HCT116 (cell line): Measurements from ENCODE around the gene FCN1.

ENCODE experiments used
- CBX3 ChIP-seq: IDR thresholded peaks from 2 replicates; pipeline ENCODE4 v1.6.1; 2012; ENCODE audit warnings: low read depth
- FOSL1 ChIP-seq: IDR thresholded peaks from 2 replicates; pipeline ENCODE4 v1.6.1; 2012; ENCODE audit warnings: low read depth
- POLR2A ChIP-seq: IDR thresholded peaks from 2 replicates; pipeline ENCODE4 v1.7.0; 2011; ENCODE audit warnings: borderline replicate concordance; ENCODE audit not compliant: insufficient read depth, insufficient read length; ENCODE audit errors: extremely low read depth
- POLR2AphosphoS5 ChIP-seq: IDR thresholded peaks from 2 replicates; pipeline ENCODE4 v1.6.1; 2011; ENCODE audit warnings: mild to moderate bottlenecking, low read depth, low read length, moderate library complexity
- SIN3A ChIP-seq: IDR thresholded peaks from 2 replicates; pipeline ENCODE4 v1.6.1; 2012; ENCODE audit warnings: low read depth
- YY1 ChIP-seq: IDR thresholded peaks from 2 replicates; pipeline ENCODE4 v1.6.1; 2011; ENCODE audit warnings: low read length, low read depth, moderate library complexity, mild to moderate bottlenecking; ENCODE audit not compliant: insufficient replicate concordance; ENCODE audit errors: extremely low read depth
- TF ChIP-seq, protein P1 (sequence below): IDR thresholded peaks from 2 replicates; pipeline ENCODE4 v1.6.1; 2012
- TF ChIP-seq, protein P2 (sequence below), 3 experiments: fragments of 200-600 bp in 1 of 3; sonication (generic) in 1 of 3; IDR thresholded peaks in 2 of 3; conservative IDR thresholded peaks in 1 of 3; 2 replicates each; pipeline ENCODE4 v1.5.1; 2012 to 2017; ENCODE audit warnings: low read depth in 2 of 3, low read length in 2 of 3, antibody characterized with exemption in 1 of 3, borderline replicate concordance in 1 of 3, control low read depth in 1 of 3, mild to moderate bottlenecking in 1 of 3, mixed read lengths in 1 of 3, mixed run types in 1 of 3, moderate library complexity in 1 of 3; ENCODE audit not compliant: insufficient read depth in 1 of 3
- TF ChIP-seq, protein P3 (sequence below): IDR thresholded peaks from 2 replicates; pipeline ENCODE4 v1.6.1; 2012; ENCODE audit warnings: low read depth

- TF ChIP-seq POLR2AphosphoS5 (no peak), POLR2A (no peak), CBX3 (no peak), YY1 (no peak), SIN3A (no peak), FOSL1 (no peak)
- TF ChIP-seq, protein P1, sequence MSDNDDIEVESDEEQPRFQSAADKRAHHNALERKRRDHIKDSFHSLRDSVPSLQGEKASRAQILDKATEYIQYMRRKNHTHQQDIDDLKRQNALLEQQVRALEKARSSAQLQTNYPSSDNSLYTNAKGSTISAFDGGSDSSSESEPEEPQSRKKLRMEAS: no peak
- TF ChIP-seq, protein P2, sequence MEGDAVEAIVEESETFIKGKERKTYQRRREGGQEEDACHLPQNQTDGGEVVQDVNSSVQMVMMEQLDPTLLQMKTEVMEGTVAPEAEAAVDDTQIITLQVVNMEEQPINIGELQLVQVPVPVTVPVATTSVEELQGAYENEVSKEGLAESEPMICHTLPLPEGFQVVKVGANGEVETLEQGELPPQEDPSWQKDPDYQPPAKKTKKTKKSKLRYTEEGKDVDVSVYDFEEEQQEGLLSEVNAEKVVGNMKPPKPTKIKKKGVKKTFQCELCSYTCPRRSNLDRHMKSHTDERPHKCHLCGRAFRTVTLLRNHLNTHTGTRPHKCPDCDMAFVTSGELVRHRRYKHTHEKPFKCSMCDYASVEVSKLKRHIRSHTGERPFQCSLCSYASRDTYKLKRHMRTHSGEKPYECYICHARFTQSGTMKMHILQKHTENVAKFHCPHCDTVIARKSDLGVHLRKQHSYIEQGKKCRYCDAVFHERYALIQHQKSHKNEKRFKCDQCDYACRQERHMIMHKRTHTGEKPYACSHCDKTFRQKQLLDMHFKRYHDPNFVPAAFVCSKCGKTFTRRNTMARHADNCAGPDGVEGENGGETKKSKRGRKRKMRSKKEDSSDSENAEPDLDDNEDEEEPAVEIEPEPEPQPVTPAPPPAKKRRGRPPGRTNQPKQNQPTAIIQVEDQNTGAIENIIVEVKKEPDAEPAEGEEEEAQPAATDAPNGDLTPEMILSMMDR (IDR thresholded peaks at IDR 0.05 in 2 of 3, conservative IDR thresholded peaks at IDR 0.05 in 1 of 3; ENCODE audit: borderline replicate concordance in 1 of 3, insufficient read depth in 1 of 3, low read depth in 2 of 3, low read length in 2 of 3): no peak
- TF ChIP-seq, protein P3, sequence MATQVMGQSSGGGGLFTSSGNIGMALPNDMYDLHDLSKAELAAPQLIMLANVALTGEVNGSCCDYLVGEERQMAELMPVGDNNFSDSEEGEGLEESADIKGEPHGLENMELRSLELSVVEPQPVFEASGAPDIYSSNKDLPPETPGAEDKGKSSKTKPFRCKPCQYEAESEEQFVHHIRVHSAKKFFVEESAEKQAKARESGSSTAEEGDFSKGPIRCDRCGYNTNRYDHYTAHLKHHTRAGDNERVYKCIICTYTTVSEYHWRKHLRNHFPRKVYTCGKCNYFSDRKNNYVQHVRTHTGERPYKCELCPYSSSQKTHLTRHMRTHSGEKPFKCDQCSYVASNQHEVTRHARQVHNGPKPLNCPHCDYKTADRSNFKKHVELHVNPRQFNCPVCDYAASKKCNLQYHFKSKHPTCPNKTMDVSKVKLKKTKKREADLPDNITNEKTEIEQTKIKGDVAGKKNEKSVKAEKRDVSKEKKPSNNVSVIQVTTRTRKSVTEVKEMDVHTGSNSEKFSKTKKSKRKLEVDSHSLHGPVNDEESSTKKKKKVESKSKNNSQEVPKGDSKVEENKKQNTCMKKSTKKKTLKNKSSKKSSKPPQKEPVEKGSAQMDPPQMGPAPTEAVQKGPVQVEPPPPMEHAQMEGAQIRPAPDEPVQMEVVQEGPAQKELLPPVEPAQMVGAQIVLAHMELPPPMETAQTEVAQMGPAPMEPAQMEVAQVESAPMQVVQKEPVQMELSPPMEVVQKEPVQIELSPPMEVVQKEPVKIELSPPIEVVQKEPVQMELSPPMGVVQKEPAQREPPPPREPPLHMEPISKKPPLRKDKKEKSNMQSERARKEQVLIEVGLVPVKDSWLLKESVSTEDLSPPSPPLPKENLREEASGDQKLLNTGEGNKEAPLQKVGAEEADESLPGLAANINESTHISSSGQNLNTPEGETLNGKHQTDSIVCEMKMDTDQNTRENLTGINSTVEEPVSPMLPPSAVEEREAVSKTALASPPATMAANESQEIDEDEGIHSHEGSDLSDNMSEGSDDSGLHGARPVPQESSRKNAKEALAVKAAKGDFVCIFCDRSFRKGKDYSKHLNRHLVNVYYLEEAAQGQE: no peak
Observed at GRCh38 chr9:134922066-134922931, 4.6 kb upstream of the FCN1 start.
